ENCODE results near the gene NXF1. TPM values are rescaled to one million over a fixed set of nuclear protein-coding genes. Genes with fewer than 3 reads are reported as not detected.

The NXF1 gene
- total RNA-seq, 1 experiment from 2014 or later: 69.0 TPM

- Mint-ChIP-seq H3K9me3 (no peaks in the 10 kb centered on the region), H3K4me3 (peak overlapping the region; percentile 79 to 97), H3K27ac (peak overlapping the region; percentile 97 to 98 (median 97)), H3K27me3 (ENCODE audit: low read depth) (no peaks in the 10 kb centered on the region), H3K4me1 (peaks cover 37 to 51% of the 10 kb centered on the region in 2 experiments), H3K36me3 (ENCODE audit: insufficient read depth in 1 of 3, low read depth in 3 of 3) (peaks cover 8 to 16% (median 12%) of the 10 kb centered on the region in 3 experiments; a peak in 6 of 7 replicates)
- TF ChIP-seq, protein P1, sequence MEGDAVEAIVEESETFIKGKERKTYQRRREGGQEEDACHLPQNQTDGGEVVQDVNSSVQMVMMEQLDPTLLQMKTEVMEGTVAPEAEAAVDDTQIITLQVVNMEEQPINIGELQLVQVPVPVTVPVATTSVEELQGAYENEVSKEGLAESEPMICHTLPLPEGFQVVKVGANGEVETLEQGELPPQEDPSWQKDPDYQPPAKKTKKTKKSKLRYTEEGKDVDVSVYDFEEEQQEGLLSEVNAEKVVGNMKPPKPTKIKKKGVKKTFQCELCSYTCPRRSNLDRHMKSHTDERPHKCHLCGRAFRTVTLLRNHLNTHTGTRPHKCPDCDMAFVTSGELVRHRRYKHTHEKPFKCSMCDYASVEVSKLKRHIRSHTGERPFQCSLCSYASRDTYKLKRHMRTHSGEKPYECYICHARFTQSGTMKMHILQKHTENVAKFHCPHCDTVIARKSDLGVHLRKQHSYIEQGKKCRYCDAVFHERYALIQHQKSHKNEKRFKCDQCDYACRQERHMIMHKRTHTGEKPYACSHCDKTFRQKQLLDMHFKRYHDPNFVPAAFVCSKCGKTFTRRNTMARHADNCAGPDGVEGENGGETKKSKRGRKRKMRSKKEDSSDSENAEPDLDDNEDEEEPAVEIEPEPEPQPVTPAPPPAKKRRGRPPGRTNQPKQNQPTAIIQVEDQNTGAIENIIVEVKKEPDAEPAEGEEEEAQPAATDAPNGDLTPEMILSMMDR (conservative IDR thresholded peaks at IDR 0.05): no peak
- Histone ChIP-seq H4K91ac (ENCODE audit: insufficient read length, low read depth, low read length) (no peak overlapping the region), H3K79me1 (ENCODE audit: insufficient read depth, low read depth, low read length, poor library complexity, severe bottlenecking) (peaks cover 9% of the 10 kb centered on the region), H3K27ac (ENCODE audit: insufficient read length, low read depth, low read length) (peak overlapping the region; percentile 92), H2BK12ac (ENCODE audit: insufficient read length, low read depth, low read length) (no peak overlapping the region), H3K4ac (ENCODE audit: low read depth, low read length) (no peak overlapping the region), H3K27me3 (ENCODE audit: insufficient read depth, low read length) (no peaks in the 10 kb centered on the region), H3K9ac (ENCODE audit: extremely low read depth, insufficient read length, low read length) (peak overlapping the region; percentile 28), H3K56ac (ENCODE audit: insufficient read length, low read depth, low read length) (no peak overlapping the region), H3K79me2 (ENCODE audit: insufficient read depth, low read length) (peaks cover 18% of the 10 kb centered on the region; the same call in 1 of the 2 replicates), H2BK15ac (ENCODE audit: low read depth, low read length) (no peak overlapping the region), H3K9me3 (ENCODE audit: control insufficient read depth, low read depth, low read length) (no peaks in the 10 kb centered on the region), H3K23ac (ENCODE audit: insufficient read length, low read depth, low read length) (no peak overlapping the region), H2BK120ac (ENCODE audit: low read depth, low read length, poor library complexity, severe bottlenecking) (no peak overlapping the region), H4K8ac (replicated peaks; ENCODE audit: insufficient read length, low read depth, low read length) (no peak overlapping the region), H3K23me2 (ENCODE audit: insufficient read length, low read depth, low read length, poor library complexity, severe bottlenecking) (peaks cover 8% of the 10 kb centered on the region), H3T11ph (ENCODE audit: low read length) (no peak overlapping the region), H2BK5ac (ENCODE audit: insufficient read length, low read length) (no peak overlapping the region), H3K4me1 (ENCODE audit: insufficient read depth, low read length) (no peaks in the 10 kb centered on the region), H3K18ac (ENCODE audit: insufficient read length, low read depth, low read length) (no peak overlapping the region), H2BK20ac (ENCODE audit: low read depth, low read length, poor library complexity, severe bottlenecking) (no peak overlapping the region), H3K4me2 (ENCODE audit: insufficient read depth, insufficient read length, low read length) (peak overlapping the region; percentile 91), H2AFZ (ENCODE audit: low read length) (no peak overlapping the region), H3K14ac (ENCODE audit: insufficient read depth, low read length) (no peak overlapping the region), H4K5ac (ENCODE audit: insufficient read length, low read depth, low read length) (no peak overlapping the region), H2AK5ac (ENCODE audit: insufficient read length, low read length) (no peak overlapping the region), H4K20me1 (ENCODE audit: control insufficient read depth, insufficient read depth, insufficient read length) (no peaks in the 10 kb centered on the region)
- DNase-seq: peak; percentile 91
- no CpG with 5 or more reads among the region's 9 CpGs for WGBS (ENCODE audit: extremely low coverage, insufficient read length, low lambda C conversion rate)
These were observed 47.1 kb downstream of the NXF1 start for GRCh38 chr11:62757846-62758788.
